ENCODE measurements around the gene PIGU.
"Not testable (repeated sequence)": the region's sequence is repeated elsewhere in the genome, so short reads cannot be mapped to it uniquely, and the experiment has no call there.

Gene PIGU

DNA sequence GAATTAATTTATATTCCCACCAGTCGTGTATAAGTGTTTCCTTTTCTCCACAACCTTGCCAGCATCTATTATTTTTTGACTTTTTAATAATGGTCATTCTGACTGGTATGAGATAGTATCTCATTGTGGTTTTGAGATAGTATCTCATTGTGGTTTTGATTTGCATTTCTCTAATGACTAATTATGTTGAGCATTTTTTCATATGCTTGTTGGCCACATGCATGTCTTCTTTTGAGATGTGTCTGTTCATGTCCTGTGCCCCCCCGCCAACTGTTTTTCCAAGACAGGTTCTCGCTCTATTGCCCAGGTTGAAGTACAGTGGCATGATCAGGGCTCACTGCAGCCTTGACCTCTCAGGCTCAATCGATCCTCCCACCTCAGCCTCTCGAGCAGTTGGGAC, 15.1 kb downstream of the PIGU start:
- DNase-seq (ENCODE audit: low spot score) = peak; percentile 50

DNA sequence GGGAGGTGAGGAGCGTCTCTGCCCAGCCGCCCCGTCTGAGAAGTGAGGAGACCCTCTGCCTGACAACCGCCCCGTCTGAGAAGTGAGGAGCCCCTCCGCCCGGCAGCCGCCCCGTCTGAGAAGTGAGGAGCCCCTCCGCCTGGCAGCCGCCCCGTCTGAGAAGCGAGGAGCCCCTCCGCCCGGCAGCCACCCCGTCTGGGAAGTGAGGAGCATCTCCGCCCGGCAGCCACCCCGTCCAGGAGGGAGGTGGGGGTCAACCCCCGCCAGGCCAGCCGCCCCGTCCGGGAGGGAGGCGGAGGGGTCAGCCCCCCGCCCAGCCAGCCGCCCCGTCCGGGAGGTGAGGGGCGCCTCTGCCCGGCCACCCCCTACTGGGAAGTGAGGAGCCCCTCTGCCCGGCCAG, 18.2 kb downstream of the PIGU start:
- not testable (repeated sequence) for DNase-seq (ENCODE audit: low spot score)

DNA sequence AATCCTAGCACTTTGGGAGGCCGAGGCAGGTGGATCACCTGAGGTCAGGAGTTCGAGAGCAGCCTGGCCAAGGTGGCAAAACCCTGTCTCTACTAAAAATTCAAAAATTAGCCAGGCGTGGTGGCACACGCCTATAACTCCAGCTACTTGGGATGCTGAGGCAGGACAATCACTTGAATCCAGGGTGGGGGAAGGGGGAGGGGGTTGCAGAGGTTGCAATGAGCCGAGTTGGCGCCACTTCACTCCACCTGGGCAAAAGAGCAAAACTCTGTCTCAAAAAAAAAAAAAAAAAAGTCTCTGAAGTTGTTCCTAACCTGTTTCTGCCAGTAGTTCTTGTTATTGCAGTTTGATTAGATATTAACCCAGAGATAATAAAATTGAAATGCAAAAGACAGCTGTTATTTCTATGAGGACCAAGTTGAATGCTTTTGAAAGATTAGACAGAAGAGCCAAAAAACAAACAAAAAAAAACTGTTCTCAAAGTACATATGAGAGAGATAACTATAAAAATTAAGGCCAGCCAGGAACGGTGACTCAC, 22.6 kb downstream of the PIGU start:
- DNase-seq (ENCODE audit: low spot score) = no peak

DNA sequence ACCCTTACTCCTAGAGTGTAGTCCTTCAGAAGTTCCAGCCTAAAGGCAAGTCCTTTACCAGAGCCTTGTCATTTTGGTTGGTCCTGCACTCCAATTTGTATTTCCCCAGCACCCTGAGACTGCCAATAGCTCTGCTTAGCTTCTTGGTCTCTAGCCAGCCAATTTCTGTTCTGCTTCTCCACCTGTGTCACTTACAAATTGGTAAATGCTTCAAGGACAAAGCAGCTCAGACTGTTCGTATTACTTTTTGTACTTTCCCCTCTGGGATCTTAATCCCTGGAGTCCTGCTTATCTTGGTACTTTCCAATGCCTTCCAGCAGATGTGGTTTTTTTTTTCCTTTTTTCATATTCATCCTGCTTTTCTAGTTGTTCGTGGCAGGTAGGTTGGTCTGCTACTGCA, 25.7 kb downstream of the PIGU start:
- DNase-seq (ENCODE audit: low spot score) = no peak

DNA sequence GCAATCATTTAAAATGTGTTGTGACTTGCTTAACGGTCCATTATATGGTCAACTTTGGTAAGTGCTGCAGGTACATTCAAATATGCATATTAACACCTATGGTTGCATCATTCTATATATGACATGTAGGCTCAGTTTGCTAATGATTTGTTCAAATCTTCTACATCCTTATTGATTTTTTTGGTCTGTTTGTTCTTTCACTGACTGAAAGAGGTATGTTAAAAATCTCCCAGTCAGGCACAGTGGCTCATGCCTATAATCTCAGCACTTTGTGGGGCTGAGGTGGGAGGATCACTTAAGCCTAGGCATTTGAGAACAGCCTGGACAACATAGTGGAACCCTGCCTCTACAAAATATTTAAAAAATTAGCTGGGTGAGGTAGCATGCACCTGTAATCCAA, 29.2 kb downstream of the PIGU start:
- DNase-seq (ENCODE audit: low spot score) = no peak

DNA sequence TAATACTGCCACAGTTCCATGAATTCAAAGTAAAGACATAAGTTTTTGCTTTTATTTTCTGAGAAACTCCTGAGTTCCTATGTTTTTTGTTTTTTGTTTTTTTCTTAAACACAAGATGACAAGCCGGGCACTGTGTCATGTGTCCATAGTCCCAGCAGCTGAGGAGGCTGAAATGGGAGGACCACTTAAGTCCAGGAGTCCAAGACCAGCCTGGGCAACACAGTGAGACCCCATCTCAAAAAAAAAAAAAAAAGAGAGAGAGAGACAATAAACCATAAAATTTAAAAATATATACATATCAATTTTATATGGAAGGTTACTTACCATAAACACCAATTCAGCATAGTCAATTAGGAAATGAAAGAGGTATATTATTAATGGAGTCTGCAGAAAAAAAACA, 31.9 kb downstream of the PIGU start:
- no peak for DNase-seq (ENCODE audit: low spot score)

DNA sequence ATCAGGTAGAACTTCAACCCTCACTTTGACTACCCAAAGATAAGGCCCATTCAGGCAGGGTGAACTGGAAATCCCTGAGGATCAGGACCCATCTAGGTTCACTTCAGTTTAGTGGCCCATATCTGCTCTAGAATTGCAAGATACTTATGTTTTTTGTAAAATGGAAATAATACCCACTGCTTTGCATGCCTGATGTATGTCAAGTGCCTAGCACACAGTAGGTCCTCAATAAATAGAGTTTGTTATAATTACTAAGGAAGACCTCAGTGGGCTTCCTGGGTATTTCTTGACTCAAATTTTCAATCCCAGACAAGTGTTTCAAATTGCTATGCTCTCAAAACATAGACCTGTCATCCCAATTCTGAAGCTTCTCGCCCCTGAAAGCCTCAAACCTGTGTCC, 32.5 kb downstream of the PIGU start:
- DNase-seq (ENCODE audit: low spot score) = no peak

DNA sequence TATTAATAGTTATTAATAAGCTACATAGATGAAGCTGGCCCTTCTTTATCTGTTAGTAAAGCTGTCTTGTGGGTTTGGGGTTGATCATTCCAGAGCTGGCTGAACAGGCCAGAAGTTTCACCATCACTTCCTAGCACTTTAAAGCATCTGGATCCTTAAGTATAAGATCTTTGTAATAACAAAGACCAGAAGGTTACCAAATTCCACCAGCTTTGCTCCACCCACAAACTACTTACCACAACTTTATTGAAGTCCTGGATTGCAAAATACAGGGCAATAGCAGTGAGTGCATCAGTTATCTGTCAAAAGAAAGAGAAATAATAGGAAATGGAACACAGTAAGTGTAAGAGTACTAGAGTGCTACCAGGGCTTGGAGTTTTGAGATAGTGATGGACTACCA, 33.0 kb downstream of the PIGU start:
- no peak for DNase-seq (ENCODE audit: low spot score)

DNA sequence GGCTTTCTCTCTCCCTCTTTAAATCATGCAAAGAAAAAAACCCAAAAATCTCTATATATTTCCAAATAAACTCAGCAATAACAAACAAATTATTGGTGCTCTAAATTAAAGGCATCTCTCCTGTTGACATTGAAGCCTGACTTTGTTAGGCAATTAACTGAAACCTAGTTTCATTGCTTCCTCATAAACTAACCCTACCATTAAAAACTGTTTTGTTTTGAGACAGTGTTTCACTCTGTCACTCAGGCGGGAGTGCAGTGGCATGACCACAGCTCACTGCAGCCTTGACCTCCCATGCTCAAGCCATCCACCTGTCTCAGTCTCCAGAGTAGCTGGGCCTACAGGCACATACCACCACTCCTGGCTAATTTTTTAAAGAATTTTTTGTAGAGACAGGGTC, 34.9 kb downstream of the PIGU start:
- DNase-seq (ENCODE audit: low spot score) = no peak

DNA sequence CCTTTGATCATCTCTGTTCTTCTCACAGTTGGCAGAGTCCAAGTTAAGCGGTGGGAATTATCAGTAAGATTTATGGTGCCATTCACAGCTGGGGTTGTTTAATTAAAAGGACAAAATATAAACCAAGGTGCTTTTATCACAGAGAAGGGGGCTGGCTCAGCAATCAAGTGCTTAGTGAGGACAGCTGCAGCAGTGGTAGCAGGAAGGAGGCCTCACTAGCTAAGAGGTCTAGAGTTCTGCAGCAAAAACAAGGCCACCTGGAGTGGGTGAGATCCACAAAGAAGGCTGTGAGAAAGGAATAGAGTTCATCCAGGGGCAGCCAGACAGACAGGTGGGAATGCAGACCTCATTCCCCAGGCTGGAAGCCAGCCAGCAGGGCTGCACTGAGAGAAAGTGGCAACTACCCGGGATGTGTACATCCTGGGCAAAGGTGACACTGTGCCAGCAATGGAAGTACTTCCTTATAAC, 37.1 kb downstream of the PIGU start:
- no peak for DNase-seq (ENCODE audit: low spot score)

DNA sequence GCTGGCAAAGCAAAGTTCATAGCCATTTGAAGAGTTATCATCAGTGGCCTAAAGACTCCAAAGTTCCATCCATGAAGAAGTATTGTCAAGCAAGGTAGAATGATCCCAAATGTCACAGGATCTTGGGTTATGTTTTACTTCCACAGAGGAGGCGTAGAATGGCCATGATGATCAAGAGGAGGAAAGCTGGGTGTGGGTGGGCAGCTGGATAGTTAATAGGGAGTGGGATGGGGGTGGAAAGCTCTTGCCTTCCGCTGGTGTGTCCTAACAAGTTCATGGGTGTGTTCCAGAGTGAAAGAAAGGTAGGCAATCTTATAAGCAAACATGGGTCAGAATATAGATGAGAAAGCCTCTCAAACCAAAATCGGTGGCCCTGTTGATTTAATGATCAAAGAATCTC, 38.4 kb downstream of the PIGU start:
- DNase-seq (ENCODE audit: low spot score) = no peak

DNA sequence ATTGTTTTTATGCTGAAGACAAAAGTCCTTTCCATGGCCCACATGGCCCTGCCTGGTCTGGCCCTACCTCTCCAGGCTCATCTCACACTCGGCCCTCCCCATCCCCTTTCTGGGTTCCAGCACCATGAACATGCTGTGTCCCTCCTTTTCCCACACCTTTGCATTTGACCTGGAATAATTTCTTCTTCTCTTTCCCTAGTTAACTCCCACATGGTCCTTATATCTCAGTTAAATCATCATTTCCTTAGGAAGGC, 38.9 kb downstream of the PIGU start:
- no peak for DNase-seq (ENCODE audit: low spot score)

DNA sequence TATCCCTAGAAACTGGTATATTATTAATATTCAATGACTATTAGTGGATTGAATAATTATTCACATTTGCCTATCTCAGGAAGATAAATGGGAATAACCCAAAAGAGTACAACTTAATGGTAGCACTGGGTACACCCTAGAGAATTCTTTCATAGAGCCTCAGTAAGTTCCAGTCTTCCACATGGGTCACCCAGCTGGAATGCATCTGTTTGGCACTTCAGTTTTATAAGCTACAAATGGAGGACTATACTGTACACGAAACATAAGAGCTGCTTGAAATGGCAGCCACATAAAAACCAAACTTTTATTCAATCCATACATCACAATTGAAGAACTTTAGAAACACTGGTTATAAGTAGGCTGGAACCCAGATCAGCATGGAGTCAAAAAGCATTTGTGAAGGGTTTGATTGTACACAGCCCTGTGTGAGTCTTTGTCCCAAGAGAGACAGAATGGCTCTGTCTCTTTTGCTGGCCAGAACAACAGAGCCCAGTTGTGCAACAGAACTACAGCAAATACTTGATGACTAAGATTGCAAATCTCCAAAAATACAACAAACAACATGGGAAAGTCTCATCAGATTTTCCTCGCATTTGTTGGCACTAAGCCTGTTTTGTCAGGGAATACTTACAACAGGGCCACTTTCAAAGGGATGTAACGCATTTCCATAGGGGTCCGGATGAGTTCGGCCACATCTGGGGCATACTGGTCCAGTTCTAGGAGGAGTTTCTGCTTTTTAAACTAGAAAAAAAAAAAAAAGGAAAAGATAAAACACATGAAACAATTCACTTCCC, 39.5 kb downstream of the PIGU start:
- no peak for DNase-seq (ENCODE audit: low spot score)

DNA sequence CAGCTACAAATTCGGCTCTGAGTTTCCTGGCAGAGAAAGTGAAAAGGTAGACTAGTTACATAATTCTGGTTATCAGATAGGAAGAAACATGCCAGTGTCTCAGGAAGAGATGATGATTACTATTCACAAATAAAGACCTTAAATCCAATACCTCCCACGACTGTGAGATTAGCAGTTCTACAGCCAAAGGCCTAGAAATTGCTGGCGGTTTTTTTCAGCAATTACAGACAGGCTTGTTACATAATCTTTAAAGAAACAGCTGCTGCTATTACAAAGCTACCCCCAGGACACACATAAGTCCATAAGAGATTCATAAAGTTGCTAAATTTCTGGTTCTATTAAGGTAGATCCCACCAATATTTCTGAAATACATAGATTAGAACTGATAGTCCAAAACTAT, 40.2 kb downstream of the PIGU start:
- DNase-seq (ENCODE audit: low spot score) = no peak

DNA sequence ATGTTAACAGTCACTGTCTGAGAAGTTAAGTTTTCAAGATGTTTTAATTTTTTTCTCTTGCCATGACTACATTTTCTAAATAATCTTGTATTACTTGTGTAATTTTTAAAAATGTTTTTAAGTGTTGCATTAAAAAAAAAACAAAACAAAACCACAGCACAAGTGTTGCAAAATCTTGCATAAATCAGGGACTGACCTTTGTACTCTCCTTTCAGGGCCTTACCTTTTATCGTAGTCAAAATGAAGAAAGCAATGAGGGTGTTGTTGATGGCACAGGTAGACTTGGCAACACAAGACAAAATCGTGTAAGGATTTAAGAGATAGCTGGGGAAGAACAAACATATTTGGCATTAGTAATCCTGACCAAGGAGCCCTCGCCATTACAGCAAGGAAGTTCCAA, 42.5 kb downstream of the PIGU start:
- no peak for DNase-seq (ENCODE audit: low spot score)

DNA sequence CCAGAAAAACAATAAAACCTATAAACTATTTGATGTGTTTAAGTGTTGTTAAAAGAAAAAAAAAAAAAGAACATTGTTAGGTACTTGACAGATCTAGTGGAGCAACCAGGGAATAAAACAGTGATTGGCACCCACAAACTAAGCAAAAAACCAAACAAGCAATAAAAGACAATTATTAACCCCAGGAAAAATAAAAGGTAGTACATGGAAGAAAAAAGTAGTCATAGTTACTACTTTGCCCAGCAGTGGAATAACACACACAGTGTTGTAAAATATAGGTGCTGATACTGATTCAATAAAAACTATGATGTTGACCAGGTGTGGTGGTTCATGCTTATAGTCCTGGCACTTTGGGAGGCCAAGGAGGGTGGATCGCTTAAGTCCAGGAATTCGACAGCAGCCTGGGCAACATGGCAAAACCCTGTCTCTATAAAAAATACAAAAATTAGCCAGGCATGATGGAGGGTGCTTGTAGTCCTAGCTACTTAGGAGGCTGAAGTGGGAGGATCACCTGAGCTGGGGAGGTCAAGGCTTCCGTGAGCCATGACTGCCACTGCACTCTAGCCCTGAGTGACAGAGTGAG, 43.9 kb downstream of the PIGU start:
- no peak for DNase-seq (ENCODE audit: low spot score)

DNA sequence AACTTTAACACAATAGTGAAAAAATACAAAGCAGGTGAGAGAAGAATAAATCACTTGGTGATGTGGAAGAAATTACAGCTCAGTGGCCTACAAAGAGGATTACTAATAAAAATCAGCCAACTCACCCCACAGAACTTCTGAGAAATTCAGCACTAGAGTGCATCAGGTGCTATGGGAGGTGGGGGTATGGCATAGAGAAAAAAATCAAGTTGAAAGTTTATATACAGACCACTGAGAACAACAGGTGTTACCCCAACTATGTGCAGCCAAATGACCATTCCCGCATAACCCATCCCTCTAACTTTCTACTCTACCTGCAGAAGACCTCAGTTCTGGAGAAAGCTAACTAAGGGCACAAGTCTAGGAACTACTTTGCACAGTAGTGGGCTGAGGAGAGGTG, 47.0 kb downstream of the PIGU start:
- no peak for DNase-seq (ENCODE audit: low spot score)

DNA sequence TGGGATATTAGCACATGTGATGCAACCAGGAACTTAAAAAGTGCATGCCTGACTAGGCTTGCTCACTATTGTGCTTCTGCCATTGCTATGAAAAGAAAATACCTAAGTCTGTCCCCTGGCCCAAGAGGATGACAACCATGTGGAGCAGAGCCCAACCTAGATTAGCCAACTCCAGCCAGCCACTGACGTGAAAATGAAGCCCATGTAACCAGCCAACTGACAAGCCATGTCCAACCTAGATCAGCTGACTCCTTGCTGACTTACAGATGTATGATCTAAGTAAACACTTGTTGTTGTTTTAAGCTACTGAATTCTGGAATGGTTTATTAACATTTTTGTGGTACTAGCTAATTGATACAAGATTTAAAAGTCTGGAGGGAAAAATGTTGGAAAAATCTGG, 47.5 kb downstream of the PIGU start:
- no peak for DNase-seq (ENCODE audit: low spot score)

DNA sequence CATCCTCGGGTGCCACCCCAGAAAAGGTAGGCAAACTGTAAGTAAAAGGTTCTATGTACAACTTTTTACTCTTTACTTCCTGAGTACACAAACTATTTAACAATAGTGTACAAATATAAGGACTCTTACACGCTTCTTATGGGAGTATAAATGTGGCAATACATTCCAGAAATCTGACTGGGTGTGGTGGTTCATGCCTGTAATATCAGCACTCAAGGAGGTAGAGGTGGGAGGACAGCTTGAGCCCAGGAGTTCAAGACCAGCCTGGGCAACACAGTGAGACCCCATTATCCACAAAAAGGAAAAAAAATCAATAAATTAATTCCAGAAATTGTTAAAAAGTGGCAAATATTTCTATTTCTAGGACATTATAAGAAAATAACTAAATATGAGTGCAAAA, 48.9 kb downstream of the PIGU start:
- no peak for DNase-seq (ENCODE audit: low spot score)

DNA sequence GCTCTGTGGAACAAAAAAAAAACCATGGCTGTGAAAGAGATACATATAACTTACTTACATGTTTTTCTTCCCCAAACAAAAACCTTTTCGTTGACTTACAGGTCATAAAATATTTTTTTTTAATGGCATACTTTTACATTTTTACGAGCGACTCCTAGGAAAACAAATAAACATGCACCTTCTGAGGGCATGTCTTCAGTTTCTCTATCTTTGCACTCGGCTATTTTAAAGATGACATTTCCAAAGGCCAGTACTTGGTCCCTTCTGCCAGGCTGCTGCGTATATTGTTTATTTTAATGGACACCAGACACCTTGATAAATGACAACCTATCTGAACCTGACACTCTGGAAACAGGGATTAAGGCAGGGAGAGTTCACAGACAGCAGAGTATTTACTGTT, 49.4 kb downstream of the PIGU start:
- DNase-seq (ENCODE audit: low spot score) = no peak

DNA sequence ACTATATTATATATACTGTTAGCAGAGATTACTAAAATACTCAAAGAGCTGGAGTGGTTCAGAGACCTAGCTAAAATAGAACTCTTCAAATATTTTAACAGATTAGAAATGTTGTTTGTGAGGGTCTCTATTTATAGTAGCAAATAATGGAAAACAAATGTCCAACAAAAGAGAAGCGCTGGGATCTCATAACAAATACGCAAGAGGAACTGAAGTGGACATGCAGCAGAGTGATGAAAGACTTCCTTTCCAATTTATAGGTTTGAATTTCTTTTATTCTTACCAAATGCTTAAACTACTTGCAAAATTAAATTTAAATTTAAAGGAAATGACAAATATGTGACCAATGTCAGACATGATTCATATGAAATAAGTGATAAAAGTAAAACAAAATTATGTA, 49.9 kb downstream of the PIGU start:
- DNase-seq (ENCODE audit: low spot score) = no peak

DNA sequence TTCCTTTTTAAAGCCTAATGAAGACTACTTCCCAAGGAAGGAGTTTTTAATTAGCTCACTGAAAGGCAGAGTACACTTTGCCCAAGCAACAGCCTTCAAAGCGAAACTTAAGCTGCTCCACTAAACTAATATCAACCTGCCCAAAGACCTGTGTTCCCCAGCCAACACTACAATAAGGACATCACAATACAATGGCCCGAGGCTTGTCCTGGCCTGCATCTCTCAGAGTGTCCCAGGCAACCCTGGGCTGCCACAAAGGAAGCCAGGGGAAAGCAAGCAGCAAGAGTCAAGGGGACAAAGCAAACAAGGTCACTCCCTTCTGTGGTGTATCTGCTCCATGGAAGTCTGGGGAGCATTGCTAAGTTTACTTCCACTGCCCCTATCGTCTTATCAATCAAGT, 52.3 kb downstream of the PIGU start:
- DNase-seq (ENCODE audit: low spot score) = no peak

DNA sequence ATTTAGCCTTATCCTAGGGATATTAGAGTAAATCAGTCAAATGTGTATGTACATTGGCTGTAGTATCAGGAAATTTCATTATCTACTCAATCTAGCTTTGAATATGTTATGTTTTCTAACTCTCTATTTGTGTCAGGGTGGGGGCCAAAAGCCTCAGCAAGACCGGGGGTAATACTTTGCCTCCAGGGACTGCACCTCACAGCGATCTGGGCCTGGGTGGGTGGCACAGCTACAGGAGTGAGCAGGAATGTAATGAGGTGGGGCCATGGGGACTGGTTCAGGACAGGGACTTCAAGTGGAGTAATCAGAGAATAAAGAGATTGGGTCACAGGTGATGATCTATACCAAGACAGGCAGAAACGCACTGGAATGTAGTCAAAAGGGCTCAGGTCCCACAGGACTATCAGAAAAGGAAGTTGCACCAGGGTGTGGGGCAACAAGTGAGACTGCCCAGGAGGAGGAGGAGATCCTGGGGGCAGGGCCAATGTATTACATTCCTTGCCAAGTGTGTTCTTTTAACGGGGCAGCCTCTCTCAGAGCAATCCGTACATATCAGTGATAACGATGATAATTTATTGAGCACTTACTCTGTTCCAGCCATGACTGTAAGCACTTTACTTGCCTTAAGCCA, 54.0 kb downstream of the PIGU start:
- no peak for DNase-seq (ENCODE audit: low spot score)

All from activated CD4-positive, alpha-beta T cell treated with anti-CD3 and anti-CD28 coated beads, Interleukin-2, Interleukin-4, amounts not matched to agents 100 ng/mL and 50 ng/mL, durations not matched to agents 16 hours and 8 hours (primary cell).